AG10803 (cell line): ENCODE results near the gene NOS1AP.

Experiments used
- DNase-seq: peaks from one replicate; pipeline ENCODE4 v3.0.0; 2010; ENCODE audit warnings: low read depth
- H3K4me3 ChIP-seq: 2 replicates; pipeline ENCODE4 v1.5.1; 2011; ENCODE audit warnings: mild to moderate bottlenecking, low read length, control low read depth
- TF ChIP-seq, protein P1 (sequence below): conservative IDR thresholded peaks from 2 replicates; pipeline ENCODE4 v1.5.1; 2011; ENCODE audit warnings: mild to moderate bottlenecking, low read length, control low read depth, inconsistent platforms

NOS1AP gene

DNA sequence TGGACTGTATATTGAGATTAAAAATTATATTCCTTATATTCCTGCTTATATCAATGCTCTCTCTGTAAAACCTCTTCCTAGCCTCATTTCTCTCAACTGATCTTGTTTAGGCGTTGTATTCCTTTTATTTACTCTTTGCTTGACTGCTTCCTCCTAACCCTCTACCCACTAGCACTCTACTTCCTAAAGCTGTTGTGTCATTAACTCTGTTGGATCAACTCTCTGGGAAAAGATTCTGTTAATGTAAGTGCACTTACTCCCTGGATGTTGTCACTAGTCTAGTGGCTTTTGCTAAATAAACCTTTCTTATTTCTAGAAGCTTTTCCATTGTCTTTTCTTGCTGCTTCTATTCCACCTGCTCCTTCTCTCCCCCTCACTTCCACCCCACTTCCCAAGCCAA is 300.7 kb downstream of the NOS1AP start:
- no peak for DNase-seq

DNA sequence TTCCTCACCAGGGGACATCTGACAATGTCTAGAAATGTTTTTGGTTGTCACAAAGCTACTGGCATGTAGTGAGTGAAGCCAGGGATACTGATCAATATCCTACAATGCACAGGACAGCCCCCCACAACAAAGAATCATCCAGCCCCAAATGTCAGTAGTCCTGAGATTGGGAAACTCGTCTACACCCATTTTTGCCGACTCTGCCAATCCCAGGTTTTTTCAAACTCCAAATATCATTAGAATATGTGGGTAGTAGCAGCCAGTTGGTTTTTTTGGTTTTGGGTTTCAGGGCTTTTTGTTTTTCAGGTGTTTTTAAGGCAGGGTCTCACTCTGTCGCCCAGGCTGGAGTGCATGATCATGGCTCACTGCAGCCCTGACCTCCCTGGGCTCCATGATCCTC is 301.2 kb downstream of the NOS1AP start:
- no peak for DNase-seq
- no peak overlapping the region for H3K4me3 ChIP-seq
- TF ChIP-seq, protein P1, sequence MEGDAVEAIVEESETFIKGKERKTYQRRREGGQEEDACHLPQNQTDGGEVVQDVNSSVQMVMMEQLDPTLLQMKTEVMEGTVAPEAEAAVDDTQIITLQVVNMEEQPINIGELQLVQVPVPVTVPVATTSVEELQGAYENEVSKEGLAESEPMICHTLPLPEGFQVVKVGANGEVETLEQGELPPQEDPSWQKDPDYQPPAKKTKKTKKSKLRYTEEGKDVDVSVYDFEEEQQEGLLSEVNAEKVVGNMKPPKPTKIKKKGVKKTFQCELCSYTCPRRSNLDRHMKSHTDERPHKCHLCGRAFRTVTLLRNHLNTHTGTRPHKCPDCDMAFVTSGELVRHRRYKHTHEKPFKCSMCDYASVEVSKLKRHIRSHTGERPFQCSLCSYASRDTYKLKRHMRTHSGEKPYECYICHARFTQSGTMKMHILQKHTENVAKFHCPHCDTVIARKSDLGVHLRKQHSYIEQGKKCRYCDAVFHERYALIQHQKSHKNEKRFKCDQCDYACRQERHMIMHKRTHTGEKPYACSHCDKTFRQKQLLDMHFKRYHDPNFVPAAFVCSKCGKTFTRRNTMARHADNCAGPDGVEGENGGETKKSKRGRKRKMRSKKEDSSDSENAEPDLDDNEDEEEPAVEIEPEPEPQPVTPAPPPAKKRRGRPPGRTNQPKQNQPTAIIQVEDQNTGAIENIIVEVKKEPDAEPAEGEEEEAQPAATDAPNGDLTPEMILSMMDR = no peak

More for the DNA sequence above, 300.7 kb downstream of the NOS1AP start:
- TF ChIP-seq, protein P1 = no peak
- H3K4me3 ChIP-seq = no peak overlapping the region

DNA sequence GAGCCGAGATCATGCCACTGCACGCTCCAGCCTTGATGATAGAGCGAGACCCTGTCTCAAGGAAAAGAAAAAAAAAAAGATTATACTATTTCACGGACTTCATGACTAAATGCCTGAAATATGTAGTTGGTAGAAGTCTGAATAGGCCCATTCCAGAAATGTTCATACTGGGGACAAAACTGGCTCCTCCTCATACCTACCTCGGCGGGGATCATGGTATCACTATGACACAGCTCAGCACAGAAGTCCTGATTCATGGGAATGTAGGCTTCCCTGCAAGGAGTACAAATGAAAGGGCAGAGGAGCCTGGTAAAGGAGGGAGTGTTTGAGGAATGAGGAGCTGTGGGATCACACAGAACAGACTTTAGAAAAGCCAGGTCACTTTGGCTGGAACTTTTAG is 302.1 kb downstream of the NOS1AP start:
- TF ChIP-seq, protein P1 = no peak
- H3K4me3 ChIP-seq = no peak overlapping the region
- DNase-seq = no peak

DNA sequence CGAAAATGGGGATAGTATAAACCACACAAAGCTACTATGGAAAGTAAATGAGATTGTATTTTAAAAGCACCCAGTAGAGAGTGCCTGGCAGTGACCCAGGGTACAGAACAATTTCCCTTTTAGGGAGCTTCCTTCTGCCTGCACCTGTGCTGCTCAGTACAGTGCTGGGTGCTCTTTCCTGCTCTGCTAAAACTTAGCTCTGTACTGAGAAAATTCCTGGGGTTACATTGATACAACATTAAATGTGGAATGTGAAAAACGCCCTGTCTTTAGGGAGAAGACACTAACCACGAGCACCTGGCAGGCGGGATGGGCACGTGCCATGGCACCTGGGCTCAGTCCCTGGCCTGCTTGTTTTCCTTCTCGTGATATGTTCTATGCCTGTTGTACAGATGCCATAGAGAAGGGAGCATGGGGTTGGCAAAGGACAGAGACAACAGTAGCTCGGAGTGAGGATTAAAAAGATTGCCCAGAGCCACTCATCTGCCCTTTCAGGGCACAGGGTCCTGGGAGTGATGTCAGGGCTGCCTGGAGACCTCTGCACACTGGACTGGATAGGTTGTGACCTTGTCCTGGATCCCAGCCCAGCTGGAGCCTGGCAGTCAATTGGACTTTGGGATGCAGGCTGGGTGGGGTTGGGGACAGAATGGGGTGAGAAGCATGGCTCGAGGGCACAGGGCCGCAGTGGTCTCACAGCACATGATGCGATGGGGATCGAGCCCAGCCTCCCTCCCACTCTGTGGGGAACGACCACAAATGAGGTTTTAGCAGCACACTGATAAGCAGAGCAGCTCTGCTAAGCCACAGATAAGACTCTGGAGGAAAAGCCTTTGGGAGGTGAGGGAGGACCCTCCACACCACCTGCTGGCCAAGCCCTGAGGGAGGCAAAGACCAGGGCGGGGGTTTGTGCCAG is 302.9 kb downstream of the NOS1AP start:
- DNase-seq = no peak
- H3K4me3 ChIP-seq = no peak overlapping the region
- TF ChIP-seq, protein P1 = no peak

DNA sequence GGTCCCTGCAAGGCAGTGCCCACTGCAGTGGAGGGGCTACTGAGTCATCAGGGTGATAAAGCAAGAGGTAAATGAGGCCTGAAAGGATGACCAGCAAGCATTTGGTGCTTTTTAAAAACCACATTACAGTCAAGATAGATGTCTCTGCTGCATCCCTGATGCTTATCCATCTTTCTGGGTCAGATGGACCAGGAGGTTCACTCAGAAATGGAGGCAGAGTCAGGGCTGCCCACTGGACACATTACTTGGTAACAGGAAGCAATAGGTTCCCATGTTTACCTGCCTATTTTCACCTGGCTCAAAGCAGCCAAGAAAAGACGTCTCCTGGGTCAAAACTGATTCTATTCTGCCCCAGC is 303.6 kb downstream of the NOS1AP start:
- no peak overlapping the region for H3K4me3 ChIP-seq
- no peak for DNase-seq
- TF ChIP-seq, protein P1 = no peak

DNA sequence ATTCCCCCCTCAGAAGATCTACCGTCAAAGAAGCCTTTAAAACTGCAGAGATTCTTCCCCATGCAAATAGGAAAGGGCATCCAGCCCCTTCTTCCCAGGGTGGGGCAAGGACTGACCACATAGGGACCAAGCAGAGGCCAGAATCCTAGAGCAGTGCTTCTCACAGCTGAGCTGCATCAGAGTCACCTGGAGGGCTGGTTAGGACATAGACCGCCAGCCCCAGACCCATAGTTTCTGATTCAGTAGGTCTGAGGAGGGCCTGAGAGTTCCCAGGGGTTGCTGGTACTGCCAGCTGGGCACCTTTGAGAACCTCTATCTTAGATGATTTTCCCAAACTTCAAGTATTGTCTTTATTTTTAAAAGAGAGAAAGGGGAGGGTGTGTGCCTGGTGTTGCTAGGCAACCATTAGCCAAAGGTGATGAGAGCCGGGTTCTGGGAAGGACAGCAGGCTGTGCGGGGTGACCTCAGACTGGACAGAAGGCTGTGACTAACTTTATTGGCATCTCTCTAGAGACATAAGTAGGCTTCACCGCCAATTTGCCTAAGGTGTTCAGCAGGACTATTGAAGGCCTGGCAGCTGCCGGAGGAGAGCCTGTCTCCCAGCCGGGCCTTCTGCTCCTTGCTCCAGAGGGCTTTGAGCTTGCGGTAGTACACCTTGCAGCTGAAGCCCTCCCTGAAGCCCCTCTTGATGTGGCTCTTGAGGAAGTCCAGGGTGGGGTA is 304.2 kb downstream of the NOS1AP start:
- peak; percentile 8 for DNase-seq
- no peak overlapping the region for H3K4me3 ChIP-seq
- TF ChIP-seq, protein P1 = no peak
